HL-60 (cell line): ENCODE data around the gene GALNT9.

Source experiments
- DNase-seq, 2 experiments: peaks; one replicate each; pipeline ENCODE4 v3.0.0-alpha.2; 2010 to 2020; ENCODE audit warnings: low read depth in 1 of 2, low spot score in 1 of 2
- H3K27ac ChIP-seq: fragments of 250-450 bp; sonication (Bioruptor Pico); replicated peaks from 2 replicates; pipeline ENCODE4 v1.5.1; 2020; ENCODE audit warnings: mild to moderate bottlenecking, moderate library complexity
- H3K27me3 ChIP-seq: fragments of 250-450 bp; sonication (Bioruptor Pico); 2 replicates; pipeline ENCODE4 v1.5.1; 2021; ENCODE audit warnings: mild to moderate bottlenecking, moderate library complexity; ENCODE audit not compliant: insufficient read depth, poor library complexity, severe bottlenecking
- H3K4me3 ChIP-seq: replicated peaks from 2 replicates; pipeline ENCODE4 v1.5.1; 2011; ENCODE audit warnings: mild to moderate bottlenecking, control low read depth, low read length; ENCODE audit not compliant: insufficient read depth
- CTCF ChIP-seq: IDR thresholded peaks from one replicate; pipeline ENCODE4 v1.5.1; 2011; ENCODE audit warnings: low read length, control low read depth, inconsistent platforms; ENCODE audit not compliant: insufficient read depth
- GABPA ChIP-seq: IDR thresholded peaks from 2 replicates; pipeline ENCODE4 v1.6.1; 2012; ENCODE audit warnings: low read depth
- POLR2AphosphoS5 ChIP-seq: IDR thresholded peaks from 2 replicates; pipeline ENCODE4 v1.6.1; 2012; ENCODE audit warnings: low read depth
- REST ChIP-seq: IDR thresholded peaks from 2 replicates; pipeline ENCODE4 v1.6.1; 2012; ENCODE audit warnings: low read depth; ENCODE audit not compliant: insufficient replicate concordance
- SPI1 ChIP-seq: IDR thresholded peaks from 2 replicates; pipeline ENCODE4 v1.6.1; 2012; ENCODE audit warnings: low read depth, mild to moderate bottlenecking, borderline replicate concordance

GALNT9 gene

GRCh38 chr12:132276827-132277373, 52.5 kb downstream of the GALNT9 start:
- Histone ChIP-seq H3K4me3 (no peak overlapping the region), H3K27me3 (peaks cover 20% of the 10 kb centered on the region), H3K27ac (no peak overlapping the region)
- no peak for DNase-seq
- no peak for TF ChIP-seq REST

GRCh38 chr12:132276066-132276826, 53.1 kb downstream of the GALNT9 start:
- no peak for DNase-seq
- H3K27ac ChIP-seq: no peak overlapping the region
- H3K27me3 ChIP-seq: peaks cover 24% of the 10 kb centered on the region
- H3K4me3 ChIP-seq: no peak overlapping the region
- TF ChIP-seq REST (no peak), GABPA (no peak), POLR2AphosphoS5 (no peak), SPI1 (no peak), CTCF (no peak)

- H3K4me3 ChIP-seq: no peak overlapping the region
- H3K27me3 ChIP-seq: peaks cover 24% of the 10 kb centered on the region
- DNase-seq: no peak
- TF ChIP-seq CTCF: no peak
- no peak for TF ChIP-seq REST
- no peak for TF ChIP-seq GABPA
- no peak for TF ChIP-seq POLR2AphosphoS5
- no peak for TF ChIP-seq SPI1
- no peak overlapping the region for H3K27ac ChIP-seq
Observed at GRCh38 chr12:132275631-132276030, 53.8 kb downstream of the GALNT9 start.
